ENCODE results near the gene TM4SF5. TPM values are rescaled to one million over a fixed set of nuclear protein-coding genes. Genes with fewer than 3 reads are reported as not detected.

TM4SF5 gene
- total and polyA plus RNA-seq, 2 of the 8 experiments (the other 6 are each of a cell fraction or from before 2014, with no cell fraction given) = not detected

GRCh38 chr17:4789701-4789950 is 17.9 kb downstream of the TM4SF5 start:
- Histone ChIP-seq H4K8ac (ENCODE audit: extremely low read depth, insufficient read depth, low read length) (peak overlapping the region; percentile 89; the same call in 1 of the 2 replicates), H2BK120ac (replicated peaks; ENCODE audit: low read depth, low read length) (no peak overlapping the region), H3K9ac (replicated peaks in 1 of 4; ENCODE audit: extremely low read depth in 1 of 4, low read depth in 3 of 4, low read length in 3 of 4) (peak overlapping the region in 3 of 4 experiments; percentile 2 to 60 (median 4); a peak in 4 of 7 replicates), H3K4me1 (replicated peaks in 1 of 4; ENCODE audit: control insufficient read depth in 3 of 4, insufficient read depth in 4 of 4, low read length in 3 of 4) (peaks cover 0 to 15% (median 8%) of the 10 kb centered on the region in 4 experiments; a peak in 5 of 7 replicates), H2AK5ac (ENCODE audit: low read depth, low read length) (no peak overlapping the region), H2BK20ac (ENCODE audit: low read length) (no peak overlapping the region), H3K9me3 (ENCODE audit: insufficient read depth in 2 of 2, low read depth in 1 of 2, low read length in 1 of 2) (no peaks in the 10 kb centered on the region), H3K14ac (ENCODE audit: insufficient read length) (no peak overlapping the region), H3K56ac (replicated peaks; ENCODE audit: insufficient read length, low read depth, low read length) (no peak overlapping the region), H3K4ac (replicated peaks; ENCODE audit: insufficient read length, low read depth, low read length) (peak overlapping the region; percentile 85), H3K79me2 (ENCODE audit: control insufficient read depth in 1 of 2, insufficient read depth in 2 of 2, low read length in 2 of 2) (no peaks in the 10 kb centered on the region), H3K27ac (ENCODE audit: low read depth, low read length) (no peak overlapping the region), H2BK5ac (ENCODE audit: low read depth, low read length) (no peak overlapping the region), H3K4me3 (ENCODE audit: extremely low read depth in 1 of 4, insufficient read depth in 2 of 4, low read depth in 3 of 4, low read length in 4 of 4) (peak overlapping the region; percentile 46 to 74 (median 66)), H3K4me2 (ENCODE audit: insufficient read depth in 1 of 2, low read depth in 2 of 2, low read length in 2 of 2) (peak overlapping the region; percentile 70 to 98), H3K79me1 (ENCODE audit: low read depth, low read length) (no peaks in the 10 kb centered on the region), H2BK15ac (ENCODE audit: low read length) (no peak overlapping the region; the same call in 1 of the 2 replicates), H3K23ac (ENCODE audit: insufficient read length) (no peak overlapping the region), H4K20me1 (replicated peaks in 1 of 2; ENCODE audit: control insufficient read depth in 1 of 2, insufficient read depth in 2 of 2, low read length in 2 of 2) (peaks cover 0 to 2% of the 10 kb centered on the region in 2 experiments), H4K91ac (replicated peaks; ENCODE audit: insufficient read length, low read length) (no peak overlapping the region), H4K5ac (ENCODE audit: insufficient read length, low read depth, low read length) (no peak overlapping the region), H2BK12ac (ENCODE audit: low read depth, low read length) (no peak overlapping the region), H3K23me2 (ENCODE audit: low read depth, low read length) (peaks cover 17% of the 10 kb centered on the region), H3K36me3 (ENCODE audit: control insufficient read depth in 2 of 4, insufficient read depth in 4 of 4, low read length in 3 of 4) (no peaks in the 10 kb centered on the region), H3K27me3 (replicated peaks in 1 of 4; ENCODE audit: control insufficient read depth in 3 of 4, extremely low read depth in 1 of 4, insufficient read depth in 3 of 4, low read length in 3 of 4) (peaks cover 3 to 30% (median 17%) of the 10 kb centered on the region in 4 experiments), H3K18ac (ENCODE audit: extremely low read depth, low read length) (peak overlapping the region; percentile 78; the same call in 1 of the 2 replicates), H2AFZ (ENCODE audit: low read length) (no peak overlapping the region; the same call in 1 of the 2 replicates)
- FAIRE-seq = no peak
- 0% methylated on average over 16 of the region's 25 CpGs; no CpG with 5 or more reads in 1 of the 2 experiments for WGBS, 2 experiments (ENCODE audit: extremely low coverage in 1 of 2, insufficient coverage in 1 of 2, insufficient read length in 1 of 2, insufficient replicate concordance in 2 of 2, low coverage in 1 of 2, low lambda C conversion rate in 2 of 2, missing lambda C conversion rate in 1 of 2)
- no peak for DNase-seq (ENCODE audit: low read depth in 1 of 2, low spot score in 2 of 2)
- CTCF ChIA-PET (ENCODE audit: partially characterized antibody) = interaction anchor here (0.8 to 4.8 kb wide), 22 partner anchors 10 to 227 kb away, joined by 3 to 27 read pairs (median 4); partner anchors contain the start of genes PLD2 and TM4SF5
- POLR2A ChIA-PET (ENCODE audit: partially characterized antibody) = interaction anchor here (1.1 to 3.1 kb wide), 12 partner anchors 15 to 150 kb away, joined by 3 to 15 read pairs (median 4); partner anchors contain the start of genes PLD2, RNF167 and SLC25A11
- no peak for TF ChIP-seq SUZ12 (IDR thresholded peaks at IDR 0.05; ENCODE audit: low read length)
- TF ChIP-seq TCF12 (IDR thresholded peaks at IDR 0.05; ENCODE audit: low read depth, low read length) = no peak
- no peak for TF ChIP-seq KDM1A (IDR thresholded peaks at IDR 0.05; ENCODE audit: borderline replicate concordance, low read length)
- no peak for TF ChIP-seq EP300 (IDR thresholded peaks at IDR 0.05; ENCODE audit: borderline replicate concordance in 1 of 2, low read depth in 2 of 2, low read length in 2 of 2)
- peak; percentile 68; the same call in 1 of the 2 replicates for TF ChIP-seq YY1 (IDR thresholded peaks at IDR 0.05; ENCODE audit: low read depth, low read length)
- no peak for TF ChIP-seq JUND (IDR thresholded peaks at IDR 0.05; ENCODE audit: low read length)
- TF ChIP-seq HDAC2 (IDR thresholded peaks at IDR 0.05; ENCODE audit: borderline replicate concordance in 1 of 2, low read depth in 2 of 2, low read length in 2 of 2) = 0 out of 4 replicates have a peak, but pooled peaks of 1 of the 2 experiments have one; percentile 59
- no peak for TF ChIP-seq CREB1 (IDR thresholded peaks at IDR 0.05)
- TF ChIP-seq RFX5 (IDR thresholded peaks at IDR 0.05; ENCODE audit: borderline replicate concordance, low read depth, low read length) = no peak
- TF ChIP-seq RNF2 (IDR thresholded peaks at IDR 0.05; ENCODE audit: borderline replicate concordance, low read depth, low read length, missing control alignments, poor library complexity, severe bottlenecking) = peak; percentile 9
- no peak for TF ChIP-seq SP2 (IDR thresholded peaks at IDR 0.05; ENCODE audit: low read length)
- no peak for TF ChIP-seq NRF1 (IDR thresholded peaks at IDR 0.05; ENCODE audit: low read depth, low read length)
- no peak for TF ChIP-seq HDAC6 (IDR thresholded peaks at IDR 0.05; ENCODE audit: low read depth, low read length)
- TF ChIP-seq ASH2L (IDR thresholded peaks at IDR 0.05; ENCODE audit: low read length) = peak; percentile 64
